GM12892 (cell line): ENCODE measurements around the gene UBE2E1.

Experiments
- POLR2A ChIP-seq: IDR thresholded peaks from 2 replicates; pipeline ENCODE4 v1.6.1; 2011; ENCODE audit warnings: low read depth, low read length, control low read depth
- POLR2AphosphoS5 ChIP-seq: IDR thresholded peaks from 2 replicates; pipeline ENCODE4 v1.6.1; 2011; ENCODE audit warnings: low read depth, low read length, control low read depth

GRCh38 chr3:23913873-23914743, 108.4 kb downstream of the UBE2E1 start:
- TF ChIP-seq POLR2A = no peak
- no peak for TF ChIP-seq POLR2AphosphoS5
